GM12801 (cell line): ENCODE data around the gene WDR70.

Experiments
- CTCF ChIP-seq: IDR thresholded peaks from one replicate; pipeline ENCODE4 v1.5.1; 2011; ENCODE audit warnings: control low read depth; ENCODE audit not compliant: insufficient read length; ENCODE audit errors: extremely low read depth

WDR70 gene

GRCh38 chr5:37494756-37495155 is 115.6 kb downstream of the WDR70 start:
- TF ChIP-seq CTCF: no peak

- TF ChIP-seq CTCF: no peak
These were observed 116.1 kb downstream of the WDR70 start for GRCh38 chr5:37495210-37495609.

- no peak for TF ChIP-seq CTCF
These were observed 116.7 kb downstream of the WDR70 start for GRCh38 chr5:37495668-37496347.

- no peak for TF ChIP-seq CTCF
These were observed 117.9 kb downstream of the WDR70 start for GRCh38 chr5:37496902-37497445.

GRCh38 chr5:37501152-37501551 is 122.0 kb downstream of the WDR70 start:
- no peak for TF ChIP-seq CTCF

GRCh38 chr5:37506241-37506640 is 127.1 kb downstream of the WDR70 start:
- TF ChIP-seq CTCF: no peak

- no peak for TF ChIP-seq CTCF
These were observed 127.6 kb downstream of the WDR70 start for GRCh38 chr5:37506722-37507121.

GRCh38 chr5:37511646-37512045 is 132.5 kb downstream of the WDR70 start:
- TF ChIP-seq CTCF: no peak
